ENCODE data around the gene KCTD6.
A peak's percentile ranks its signal among the peaks of the same experiment; 100 is the strongest.

The KCTD6 gene

GRCh38 chr3:58488967-58489366 lies 2.9 kb upstream of the KCTD6 start:
- H3K4me3 ChIP-seq (ENCODE audit: low read depth, low read length), result no peak overlapping the region
- CTCF ChIA-PET, result interaction anchor here (1.0 to 4.3 kb wide), 2 partner anchors 18 to 25 kb away, joined by 3 to 13 read pairs; no protein-coding TSS in a partner anchor
- DNase-seq (ENCODE audit: low read depth, low spot score), result no peak
- TF ChIP-seq, protein P1, sequence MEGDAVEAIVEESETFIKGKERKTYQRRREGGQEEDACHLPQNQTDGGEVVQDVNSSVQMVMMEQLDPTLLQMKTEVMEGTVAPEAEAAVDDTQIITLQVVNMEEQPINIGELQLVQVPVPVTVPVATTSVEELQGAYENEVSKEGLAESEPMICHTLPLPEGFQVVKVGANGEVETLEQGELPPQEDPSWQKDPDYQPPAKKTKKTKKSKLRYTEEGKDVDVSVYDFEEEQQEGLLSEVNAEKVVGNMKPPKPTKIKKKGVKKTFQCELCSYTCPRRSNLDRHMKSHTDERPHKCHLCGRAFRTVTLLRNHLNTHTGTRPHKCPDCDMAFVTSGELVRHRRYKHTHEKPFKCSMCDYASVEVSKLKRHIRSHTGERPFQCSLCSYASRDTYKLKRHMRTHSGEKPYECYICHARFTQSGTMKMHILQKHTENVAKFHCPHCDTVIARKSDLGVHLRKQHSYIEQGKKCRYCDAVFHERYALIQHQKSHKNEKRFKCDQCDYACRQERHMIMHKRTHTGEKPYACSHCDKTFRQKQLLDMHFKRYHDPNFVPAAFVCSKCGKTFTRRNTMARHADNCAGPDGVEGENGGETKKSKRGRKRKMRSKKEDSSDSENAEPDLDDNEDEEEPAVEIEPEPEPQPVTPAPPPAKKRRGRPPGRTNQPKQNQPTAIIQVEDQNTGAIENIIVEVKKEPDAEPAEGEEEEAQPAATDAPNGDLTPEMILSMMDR (IDR thresholded peaks at IDR 0.05; ENCODE audit: insufficient read depth, low read length, missing control alignments), result no peak
- POLR2A ChIA-PET, result no interaction called here

GRCh38 chr3:58490860-58491501 lies 915 bp upstream of the KCTD6 start:
- H3K4me3 ChIP-seq (ENCODE audit: low read depth, low read length), result peak overlapping the region; percentile 46; the same call in 1 of the 2 replicates
- CTCF ChIA-PET, result interaction anchor here (0.7 to 4.0 kb wide), 30 partner anchors 9 to 503 kb away, joined by 3 to 37 read pairs (median 6); partner anchors contain the start of genes HTD2, PDHB, PXK and RPP14
- TF ChIP-seq, protein P1 (IDR thresholded peaks at IDR 0.05; ENCODE audit: insufficient read depth, low read length, missing control alignments), result no peak
- POLR2A ChIA-PET, result interaction anchor here (1.3 kb wide), 1 partner anchor 27 kb away, joined by 4 read pairs; no protein-coding TSS in a partner anchor
- no peak for DNase-seq (ENCODE audit: low read depth, low spot score)

- H3K4me3 ChIP-seq (ENCODE audit: low read depth, low read length), result peak overlapping the region; percentile 72
- TF ChIP-seq, protein P1 (IDR thresholded peaks at IDR 0.05; ENCODE audit: insufficient read depth, low read length, missing control alignments), result no peak
- DNase-seq (ENCODE audit: low read depth, low spot score), result no peak
- ChIA-PET POLR2A (no interaction called here), CTCF (interaction anchor here (0.7 to 4.0 kb wide), 28 partner anchors 9 to 185 kb away, joined by 3 to 37 read pairs (median 6); partner anchors contain the start of gene PXK)
These were observed 604 bp downstream of the KCTD6 start for GRCh38 chr3:58492494-58492905.

GRCh38 chr3:58494107-58494506 lies 2.2 kb downstream of the KCTD6 start:
- ChIA-PET POLR2A (no interaction called here), CTCF (interaction anchor here (0.9 to 4.0 kb wide), 12 partner anchors 19 to 187 kb away, joined by 3 to 37 read pairs (median 4); no protein-coding TSS in a partner anchor)
- TF ChIP-seq, protein P1 (IDR thresholded peaks at IDR 0.05; ENCODE audit: insufficient read depth, low read length, missing control alignments), result no peak
- no peak for DNase-seq (ENCODE audit: low read depth, low spot score)
- no peak overlapping the region for H3K4me3 ChIP-seq (ENCODE audit: low read depth, low read length)

DNA sequence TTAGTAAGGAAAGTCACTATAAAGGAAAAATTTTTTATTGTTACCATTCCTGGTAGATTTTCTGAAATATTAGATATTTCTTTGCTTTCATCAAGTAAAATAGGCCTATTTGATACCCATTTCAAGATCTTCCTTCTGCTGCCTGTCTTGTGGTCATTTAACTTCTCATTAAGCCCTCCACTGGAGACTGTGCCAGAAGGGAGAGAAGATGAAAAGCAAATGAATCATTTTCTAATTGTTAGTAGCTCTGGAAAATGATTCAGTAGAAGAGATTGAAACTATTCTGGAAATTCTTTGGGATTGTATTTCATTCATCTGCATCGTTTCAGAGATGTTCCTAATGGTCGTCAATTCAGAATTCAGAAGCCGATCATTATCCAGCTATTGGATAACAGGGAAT lies 3.2 kb downstream of the KCTD6 start:
- no peak for DNase-seq (ENCODE audit: low read depth, low spot score)
- H3K4me3 ChIP-seq (ENCODE audit: low read depth, low read length), result no peak overlapping the region
- ChIA-PET CTCF (interaction anchor here (0.7 to 2.3 kb wide), 12 partner anchors 9 to 187 kb away, joined by 3 to 7 read pairs (median 4); no protein-coding TSS in a partner anchor), POLR2A (no interaction called here)
- TF ChIP-seq, protein P1 (IDR thresholded peaks at IDR 0.05; ENCODE audit: insufficient read depth, low read length, missing control alignments), result no peak

GRCh38 chr3:58496206-58496857 lies 4.4 kb downstream of the KCTD6 start:
- DNase-seq (ENCODE audit: low read depth, low spot score), result no peak
- H3K4me3 ChIP-seq (ENCODE audit: low read depth, low read length), result no peak overlapping the region
- TF ChIP-seq, protein P1 (IDR thresholded peaks at IDR 0.05; ENCODE audit: insufficient read depth, low read length, missing control alignments), result no peak
- CTCF ChIA-PET, result interaction anchor here (1.9 to 2.3 kb wide), 4 partner anchors 10 to 189 kb away, joined by 4 to 7 read pairs (median 6); no protein-coding TSS in a partner anchor
- POLR2A ChIA-PET, result no interaction called here
